Urinary bladder (tissue), 4 donors: ENCODE results near the gene WDR33. TPM values are rescaled to one million over a fixed set of nuclear protein-coding genes. Genes with fewer than 3 reads are reported as not detected.

Experiments
- DNase-seq: peaks from one replicate; pipeline ENCODE4 v3.0.0-alpha.2; 2015; ENCODE audit errors: extremely low spot score
- H3K27ac ChIP-seq: one replicate; pipeline ENCODE4 v1.5.1; 2013; ENCODE audit warnings: low read depth, mild to moderate bottlenecking, moderate library complexity
- H3K36me3 ChIP-seq: one replicate; pipeline ENCODE4 v1.6.1; 2013; ENCODE audit warnings: mild to moderate bottlenecking, moderate library complexity; ENCODE audit not compliant: insufficient read depth
- H3K4me1 ChIP-seq: one replicate; pipeline ENCODE4 v1.6.1; 2013; ENCODE audit warnings: mild to moderate bottlenecking, moderate library complexity; ENCODE audit not compliant: insufficient read depth
- H3K4me3 ChIP-seq: one replicate; pipeline ENCODE4 v1.5.1; 2013; ENCODE audit warnings: low read depth, low read length
- WGBS: extraction: QIAGEN DNeasy Blood & Tissue Kit; methylation state at CpG from one replicate; pipeline ENCODE4 v1.1.7; 2013; 5-methylcytosine and 5-hydroxymethylcytosine counted together
- polyA plus RNA-seq: library from polyadenylated mRNA; stranded (reverse); fragments of 200-250 nt; gene quantifications from one replicate; pipeline ENCODE4 v1.2.3, GENCODE V29; 2013
- total RNA-seq: library from RNA; depleted of rRNA; stranded (reverse); fragments of >200 nt; gene quantifications from one replicate; pipeline ENCODE4 v1.2.3, GENCODE V29; 2014
- donor health status: healthy with polysubstance abuse.
- donor health status: healthy.

The WDR33 gene
- total and polyA plus RNA-seq, 2 donors: 15.7 to 88.7 TPM

GRCh38 chr2:127670055-127670956 lies 140.7 kb downstream of the WDR33 start:
- H3K27ac ChIP-seq: no peak overlapping the region
- no peak for DNase-seq
- WGBS: 62% methylated on average over 10 of the region's 10 CpGs

GRCh38 chr2:127669056-127669455 lies 141.9 kb downstream of the WDR33 start:
- H3K4me1 ChIP-seq: no peaks in the 10 kb centered on the region
- DNase-seq: no peak
- H3K27ac ChIP-seq: no peak overlapping the region
- H3K36me3 ChIP-seq: no peaks in the 10 kb centered on the region
- WGBS: 51% methylated on average over 7 of the region's 7 CpGs
- no peak overlapping the region for H3K4me3 ChIP-seq

More at GRCh38 chr2:127670055-127670956, 140.7 kb downstream of the WDR33 start:
- H3K4me1 ChIP-seq: no peaks in the 10 kb centered on the region
- H3K4me3 ChIP-seq: no peak overlapping the region
- H3K36me3 ChIP-seq: no peaks in the 10 kb centered on the region

GRCh38 chr2:127665267-127665893 lies 145.6 kb downstream of the WDR33 start:
- DNase-seq: no peak
- Histone ChIP-seq H3K27ac (no peak overlapping the region), H3K4me1 (no peaks in the 10 kb centered on the region), H3K36me3 (no peaks in the 10 kb centered on the region), H3K4me3 (no peak overlapping the region)
- 69% methylated on average over 8 of the region's 8 CpGs for WGBS

- Histone ChIP-seq H3K4me1 (no peaks in the 10 kb centered on the region), H3K4me3 (no peak overlapping the region), H3K27ac (no peak overlapping the region), H3K36me3 (no peaks in the 10 kb centered on the region)
- 69% methylated on average over 6 of the region's 6 CpGs for WGBS
- no peak for DNase-seq
Observed at GRCh38 chr2:127664895-127665225, 146.1 kb downstream of the WDR33 start.

- Histone ChIP-seq H3K27ac (no peak overlapping the region), H3K4me1 (no peaks in the 10 kb centered on the region)
- no peak for DNase-seq
Observed at GRCh38 chr2:127664065-127664894, 146.7 kb downstream of the WDR33 start.

GRCh38 chr2:127663566-127664064 lies 147.4 kb downstream of the WDR33 start:
- Histone ChIP-seq H3K36me3 (no peaks in the 10 kb centered on the region), H3K4me3 (peak overlapping the region; percentile 39), H3K27ac (no peak overlapping the region), H3K4me1 (no peaks in the 10 kb centered on the region)
- WGBS: 58% methylated on average over 6 of the region's 6 CpGs
- DNase-seq: no peak

More at GRCh38 chr2:127664065-127664894, 146.7 kb downstream of the WDR33 start:
- 17% methylated on average over 69 of the region's 69 CpGs for WGBS
- no peaks in the 10 kb centered on the region for H3K36me3 ChIP-seq
- H3K4me3 ChIP-seq: peak overlapping the region; percentile 39

GRCh38 chr2:127662937-127663565 lies 147.9 kb downstream of the WDR33 start:
- Histone ChIP-seq H3K36me3 (no peaks in the 10 kb centered on the region), H3K4me3 (no peak overlapping the region), H3K4me1 (no peaks in the 10 kb centered on the region), H3K27ac (no peak overlapping the region)
- DNase-seq: no peak
- 46% methylated on average over 9 of the region's 9 CpGs for WGBS

- Histone ChIP-seq H3K4me1 (no peaks in the 10 kb centered on the region), H3K4me3 (no peak overlapping the region), H3K27ac (no peak overlapping the region), H3K36me3 (no peaks in the 10 kb centered on the region)
- WGBS: 39% methylated on average over 9 of the region's 9 CpGs
- no peak for DNase-seq
Observed at GRCh38 chr2:127661949-127662510, 148.9 kb downstream of the WDR33 start.

GRCh38 chr2:127661072-127661649 lies 149.8 kb downstream of the WDR33 start:
- WGBS: 55% methylated on average over 14 of the region's 14 CpGs
- Histone ChIP-seq H3K4me3 (no peak overlapping the region), H3K27ac (no peak overlapping the region), H3K36me3 (no peaks in the 10 kb centered on the region), H3K4me1 (no peaks in the 10 kb centered on the region)
- DNase-seq: no peak

- 83% methylated on average over 10 of the region's 10 CpGs for WGBS
- Histone ChIP-seq H3K27ac (no peak overlapping the region), H3K36me3 (no peaks in the 10 kb centered on the region), H3K4me3 (no peak overlapping the region), H3K4me1 (no peaks in the 10 kb centered on the region)
- no peak for DNase-seq
Observed at GRCh38 chr2:127660291-127660578, 150.7 kb downstream of the WDR33 start.

GRCh38 chr2:127659408-127660290 lies 151.3 kb downstream of the WDR33 start:
- H3K27ac ChIP-seq: no peak overlapping the region
- H3K36me3 ChIP-seq: no peaks in the 10 kb centered on the region
- H3K4me1 ChIP-seq: no peaks in the 10 kb centered on the region
- no peak overlapping the region for H3K4me3 ChIP-seq
- DNase-seq: no peak
- WGBS: 58% methylated on average over 14 of the region's 14 CpGs
